ENCODE results near the gene OPTN.

Gene OPTN

GRCh38 chr10:13184276-13184675, 84.3 kb downstream of the OPTN start:
- no peak for DNase-seq (ENCODE audit: low read depth)

- DNase-seq (ENCODE audit: low read depth): no peak
Measured at GRCh38 chr10:13184730-13185514, 85.0 kb downstream of the OPTN start.

DNA sequence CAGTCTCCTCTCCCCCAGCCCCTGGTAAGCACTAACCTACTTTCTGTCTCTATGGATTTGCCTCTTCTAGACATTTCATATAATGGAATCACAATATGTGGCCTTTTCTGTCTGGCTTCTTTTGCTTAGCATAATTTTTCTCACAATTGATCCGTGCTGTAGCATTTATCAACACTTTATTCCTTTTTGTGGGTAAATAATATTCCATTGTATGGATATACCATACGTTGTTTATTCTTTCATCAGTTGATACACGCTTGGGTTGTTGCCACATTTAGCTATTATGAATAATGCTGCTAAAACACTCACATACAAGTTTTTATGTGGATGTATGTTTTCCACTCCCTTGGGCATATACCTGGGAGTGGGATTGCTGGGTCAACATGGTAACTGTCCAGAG, 87.2 kb downstream of the OPTN start:
- DNase-seq (ENCODE audit: low read depth): no peak

Data from stimulated activated CD8-positive, alpha-beta memory T cell treated with anti-CD3 and anti-CD28 coated beads, Interleukin-12 subunit alpha, Interleukin-12 subunit beta, amount 100 ng/mL, for 4 hours (primary cell).